OCI-LY3 (cell line): ENCODE data around the gene PRDM16.

Experiments used
- H2AFZ ChIP-seq: fragments of 200-600, 300-600 bp; shearing (Covaris generic); 2 replicates; pipeline ENCODE4 v1.6.0; 2014; ENCODE audit warnings: antibody characterized with exemption, low read depth, low read length
- H3K27ac ChIP-seq: fragments of 200-600, 300-600 bp; sonication (generic); 2 replicates; pipeline ENCODE4 v1.5.1; 2014; ENCODE audit warnings: mild to moderate bottlenecking, low read length, moderate library complexity, mixed read lengths
- H3K27me3 ChIP-seq: fragments of 200-600, 300-600 bp; sonication (generic); 2 replicates; pipeline ENCODE4 v1.6.1; 2014; ENCODE audit warnings: low read depth, low read length, mixed read lengths
- H3K36me3 ChIP-seq: fragments of 200-600, 300-600 bp; sonication (generic); replicated peaks from 2 replicates; pipeline ENCODE3; 2014; ENCODE audit warnings: low read depth, low read length, mixed read lengths
- H3K4me1 ChIP-seq: fragments of 300-600, 200-600 bp; sonication (generic); 2 replicates; pipeline ENCODE4 v1.6.1; 2014; ENCODE audit warnings: low read length, mixed read lengths
- H3K4me2 ChIP-seq: fragments of 200-600, 300-600 bp; sonication (generic); 2 replicates; pipeline ENCODE4 v1.6.1; 2014; ENCODE audit warnings: low read length, mixed read lengths
- H3K4me3 ChIP-seq: fragments of 300-600, 200-600 bp; sonication (generic); 2 replicates; pipeline ENCODE4 v1.5.1; 2014; ENCODE audit warnings: antibody characterized with exemption, mild to moderate bottlenecking, low read length, moderate library complexity
- H3K79me2 ChIP-seq: fragments of 300-600, 200-600 bp; shearing (Covaris generic); 2 replicates; pipeline ENCODE4 v1.6.1; 2014; ENCODE audit warnings: mild to moderate bottlenecking, low read length, mixed read lengths
- H3K9ac ChIP-seq: fragments of 300-600, 200-600 bp; shearing (Covaris generic); 2 replicates; pipeline ENCODE4 v1.6.0; 2014; ENCODE audit warnings: mild to moderate bottlenecking, low read length, moderate library complexity
- H3K9me3 ChIP-seq: fragments of 200-600, 300-600 bp; shearing (Covaris generic); 2 replicates; pipeline ENCODE4 v1.6.1; 2014; ENCODE audit warnings: low read length, mixed read lengths; ENCODE audit not compliant: insufficient read depth
- H4K20me1 ChIP-seq: fragments of 200-600, 300-600 bp; sonication (generic); 2 replicates; pipeline ENCODE4 v1.6.1; 2016; ENCODE audit warnings: low read length, mixed read lengths; ENCODE audit not compliant: insufficient read depth
- EZH2phosphoT487 ChIP-seq: fragments of 200-600 bp; shearing (Covaris generic); IDR thresholded peaks from 2 replicates; pipeline ENCODE4 v1.6.1; 2018; ENCODE audit warnings: antibody characterized with exemption, mixed run types, low read depth
- TF ChIP-seq, protein P1 (sequence below): fragments of 200-600, 300-600 bp; sonication (generic); IDR thresholded peaks from 2 replicates; pipeline ENCODE4 v1.5.1; 2014; ENCODE audit warnings: antibody characterized with exemption, low read length, low read depth

Gene PRDM16

DNA sequence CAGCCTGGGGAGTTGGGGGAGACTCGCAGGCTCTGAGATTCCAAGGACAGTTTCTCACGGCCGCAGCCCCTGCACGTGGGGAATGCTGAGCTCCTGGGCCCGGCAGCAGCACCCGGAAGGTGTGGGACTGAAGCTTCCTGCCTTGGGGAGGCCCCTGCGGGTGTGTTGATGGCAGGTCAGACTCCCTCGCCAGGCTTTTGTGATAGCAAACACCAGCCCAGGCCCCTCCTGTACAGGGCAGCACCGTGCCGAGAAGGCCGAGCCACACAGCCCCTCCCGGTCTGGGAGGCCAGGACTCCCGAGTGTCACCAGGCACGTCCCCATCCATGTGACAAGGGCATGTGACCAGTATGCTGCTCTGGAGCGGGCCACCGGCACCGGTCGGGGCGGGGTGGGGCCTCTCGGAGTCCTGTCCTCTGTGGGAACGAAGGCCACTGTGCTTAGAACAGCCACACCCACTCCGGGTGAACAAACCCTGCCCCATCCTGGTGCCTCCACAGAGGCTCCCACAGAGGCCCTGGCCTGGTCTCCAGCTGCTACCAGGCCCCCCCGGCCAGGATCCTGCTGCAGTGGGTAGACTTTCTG, 354.3 kb downstream of the PRDM16 start:
- H3K9me3 ChIP-seq, result no peaks in the 10 kb centered on the region
- H3K4me3 ChIP-seq, result no peak overlapping the region
- no peaks in the 10 kb centered on the region for H4K20me1 ChIP-seq
- no peak overlapping the region for H3K27ac ChIP-seq
- H3K4me1 ChIP-seq, result no peaks in the 10 kb centered on the region
- H3K27me3 ChIP-seq, result no peaks in the 10 kb centered on the region
- no peak overlapping the region for H3K9ac ChIP-seq
- no peaks in the 10 kb centered on the region for H3K79me2 ChIP-seq
- H3K4me2 ChIP-seq, result no peak overlapping the region
- H2AFZ ChIP-seq, result no peak overlapping the region
- TF ChIP-seq EZH2phosphoT487, result no peak
- TF ChIP-seq, protein P1, sequence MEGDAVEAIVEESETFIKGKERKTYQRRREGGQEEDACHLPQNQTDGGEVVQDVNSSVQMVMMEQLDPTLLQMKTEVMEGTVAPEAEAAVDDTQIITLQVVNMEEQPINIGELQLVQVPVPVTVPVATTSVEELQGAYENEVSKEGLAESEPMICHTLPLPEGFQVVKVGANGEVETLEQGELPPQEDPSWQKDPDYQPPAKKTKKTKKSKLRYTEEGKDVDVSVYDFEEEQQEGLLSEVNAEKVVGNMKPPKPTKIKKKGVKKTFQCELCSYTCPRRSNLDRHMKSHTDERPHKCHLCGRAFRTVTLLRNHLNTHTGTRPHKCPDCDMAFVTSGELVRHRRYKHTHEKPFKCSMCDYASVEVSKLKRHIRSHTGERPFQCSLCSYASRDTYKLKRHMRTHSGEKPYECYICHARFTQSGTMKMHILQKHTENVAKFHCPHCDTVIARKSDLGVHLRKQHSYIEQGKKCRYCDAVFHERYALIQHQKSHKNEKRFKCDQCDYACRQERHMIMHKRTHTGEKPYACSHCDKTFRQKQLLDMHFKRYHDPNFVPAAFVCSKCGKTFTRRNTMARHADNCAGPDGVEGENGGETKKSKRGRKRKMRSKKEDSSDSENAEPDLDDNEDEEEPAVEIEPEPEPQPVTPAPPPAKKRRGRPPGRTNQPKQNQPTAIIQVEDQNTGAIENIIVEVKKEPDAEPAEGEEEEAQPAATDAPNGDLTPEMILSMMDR, result no peak
- H3K36me3 ChIP-seq, result no peaks in the 10 kb centered on the region

DNA sequence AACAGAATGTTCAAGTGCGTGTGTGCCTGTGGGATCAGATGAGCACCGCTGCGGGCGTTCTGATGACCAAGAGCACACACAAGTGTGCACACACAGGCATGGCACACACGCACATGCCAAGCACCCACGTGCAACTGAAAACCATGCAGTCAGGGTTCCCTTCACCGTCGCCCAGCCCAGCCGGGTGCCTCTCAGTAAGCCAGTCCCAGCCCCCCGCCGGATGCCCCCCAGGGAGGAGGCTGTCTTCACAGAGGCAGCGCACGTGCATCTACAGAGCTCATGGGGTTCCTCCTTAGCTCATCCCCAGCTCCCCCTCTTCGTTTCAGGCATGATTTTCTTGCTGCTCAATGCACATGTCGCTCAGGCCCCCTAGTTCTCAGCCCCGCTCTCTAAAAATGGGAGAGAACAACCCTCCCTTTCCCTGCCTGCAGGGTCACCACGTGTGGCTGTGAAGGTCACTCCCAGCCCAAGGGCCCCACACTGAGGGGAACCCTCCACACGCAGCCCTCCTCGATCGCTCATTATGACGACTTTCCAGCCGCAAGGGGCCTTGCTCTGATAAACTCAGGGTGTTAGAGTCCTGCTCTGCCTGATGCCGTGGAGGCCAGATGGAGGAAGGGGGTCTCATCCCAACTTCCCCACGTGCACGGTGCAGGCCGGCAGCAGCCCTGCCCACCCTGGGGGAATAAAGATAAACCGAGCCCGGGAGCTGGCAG, 355.1 kb downstream of the PRDM16 start:
- Histone ChIP-seq H3K4me2 (no peak overlapping the region), H3K27ac (no peak overlapping the region), H4K20me1 (no peaks in the 10 kb centered on the region), H3K9ac (no peak overlapping the region), H3K9me3 (no peaks in the 10 kb centered on the region), H3K79me2 (no peaks in the 10 kb centered on the region), H3K36me3 (no peaks in the 10 kb centered on the region), H3K27me3 (no peaks in the 10 kb centered on the region), H2AFZ (0 out of 2 replicates have a peak overlapping the region, but pooled peaks have one; percentile 31), H3K4me3 (no peak overlapping the region), H3K4me1 (no peaks in the 10 kb centered on the region)
- TF ChIP-seq, protein P1, result no peak
- TF ChIP-seq EZH2phosphoT487, result no peak

DNA sequence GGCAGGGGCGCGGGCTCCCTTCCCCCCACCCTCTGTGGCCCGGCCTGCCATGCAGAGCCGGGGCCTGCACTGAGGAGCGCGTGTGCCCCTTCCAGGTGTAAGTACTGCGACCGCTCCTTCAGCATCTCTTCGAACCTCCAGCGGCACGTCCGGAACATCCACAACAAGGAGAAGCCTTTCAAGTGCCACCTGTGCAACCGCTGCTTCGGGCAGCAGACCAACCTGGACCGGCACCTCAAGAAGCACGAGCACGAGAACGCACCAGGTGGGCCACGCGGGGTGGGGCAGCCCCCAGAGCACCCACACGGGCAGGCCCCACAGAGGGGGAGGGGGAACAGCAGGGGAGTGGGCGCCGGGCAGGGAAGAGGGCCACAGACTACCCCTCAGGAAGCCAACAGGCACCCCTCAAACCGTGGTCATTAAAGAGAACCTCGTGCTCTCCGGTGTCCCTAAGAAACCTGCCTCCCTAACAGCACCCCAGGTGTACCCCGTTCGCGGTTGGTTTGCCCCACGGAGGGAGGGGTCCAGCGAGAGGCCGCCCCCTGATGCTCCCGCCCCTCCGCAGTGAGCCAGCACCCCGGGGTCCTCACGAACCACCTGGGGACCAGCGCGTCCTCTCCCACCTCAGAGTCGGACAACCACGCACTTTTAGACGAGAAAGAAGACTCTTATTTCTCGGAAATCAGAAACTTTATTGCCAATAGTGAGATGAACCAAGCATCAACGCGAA, 356.6 kb downstream of the PRDM16 start:
- Histone ChIP-seq H3K4me1 (no peaks in the 10 kb centered on the region), H3K27me3 (no peaks in the 10 kb centered on the region), H4K20me1 (no peaks in the 10 kb centered on the region), H3K9ac (no peak overlapping the region), H3K4me3 (no peak overlapping the region), H3K27ac (no peak overlapping the region), H3K36me3 (no peaks in the 10 kb centered on the region), H3K79me2 (no peaks in the 10 kb centered on the region), H2AFZ (no peak overlapping the region), H3K4me2 (no peak overlapping the region), H3K9me3 (no peaks in the 10 kb centered on the region)
- TF ChIP-seq, protein P1, result no peak
- no peak for TF ChIP-seq EZH2phosphoT487

DNA sequence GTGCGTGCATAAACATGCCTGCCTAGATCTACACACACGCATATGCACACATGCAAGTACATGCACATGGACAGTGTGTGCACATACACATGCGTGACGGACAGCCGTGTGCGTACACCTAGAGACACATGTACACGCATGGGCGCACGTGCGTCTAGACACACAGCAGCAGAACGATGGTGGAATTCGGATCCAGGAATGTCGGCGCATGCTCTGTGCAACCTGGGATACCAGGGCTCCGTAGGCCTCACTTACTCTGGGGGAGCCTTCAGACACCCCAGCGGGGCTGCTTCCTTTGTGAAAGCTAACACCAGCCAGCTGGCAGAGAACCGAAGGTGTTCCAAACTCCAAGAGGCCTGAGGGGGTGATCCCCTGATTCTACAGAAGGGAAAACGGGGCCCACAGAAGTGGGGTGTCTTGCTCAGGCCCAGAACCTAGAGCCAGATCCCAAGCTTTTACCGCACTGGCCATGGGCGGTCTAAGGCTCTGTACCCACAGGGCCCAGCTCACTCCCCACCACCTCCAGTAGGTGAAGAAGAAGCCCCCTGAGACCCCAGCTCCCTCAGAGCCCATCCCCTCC, 358.0 kb downstream of the PRDM16 start:
- no peak overlapping the region for H3K4me3 ChIP-seq

More for the DNA sequence above, 358.0 kb downstream of the PRDM16 start:
- Histone ChIP-seq H2AFZ (no peak overlapping the region), H3K27me3 (no peaks in the 10 kb centered on the region), H4K20me1 (no peaks in the 10 kb centered on the region), H3K79me2 (no peaks in the 10 kb centered on the region), H3K4me1 (no peaks in the 10 kb centered on the region), H3K9ac (no peak overlapping the region), H3K36me3 (no peaks in the 10 kb centered on the region), H3K4me2 (no peak overlapping the region), H3K9me3 (no peaks in the 10 kb centered on the region), H3K27ac (no peak overlapping the region)
- TF ChIP-seq EZH2phosphoT487, result no peak
- TF ChIP-seq, protein P1, result no peak
